Amniotic stem cell (primary cell): ENCODE data around the gene KRT16.
"Not testable (repeated sequence)": the region's sequence is repeated elsewhere in the genome, so short reads cannot be mapped to it uniquely, and the experiment has no call there.

Experiments used
- DNase-seq: peaks from one replicate; lab custom pipeline; 2025; lab: John Stamatoyannopoulos, UW

KRT16 gene

DNA sequence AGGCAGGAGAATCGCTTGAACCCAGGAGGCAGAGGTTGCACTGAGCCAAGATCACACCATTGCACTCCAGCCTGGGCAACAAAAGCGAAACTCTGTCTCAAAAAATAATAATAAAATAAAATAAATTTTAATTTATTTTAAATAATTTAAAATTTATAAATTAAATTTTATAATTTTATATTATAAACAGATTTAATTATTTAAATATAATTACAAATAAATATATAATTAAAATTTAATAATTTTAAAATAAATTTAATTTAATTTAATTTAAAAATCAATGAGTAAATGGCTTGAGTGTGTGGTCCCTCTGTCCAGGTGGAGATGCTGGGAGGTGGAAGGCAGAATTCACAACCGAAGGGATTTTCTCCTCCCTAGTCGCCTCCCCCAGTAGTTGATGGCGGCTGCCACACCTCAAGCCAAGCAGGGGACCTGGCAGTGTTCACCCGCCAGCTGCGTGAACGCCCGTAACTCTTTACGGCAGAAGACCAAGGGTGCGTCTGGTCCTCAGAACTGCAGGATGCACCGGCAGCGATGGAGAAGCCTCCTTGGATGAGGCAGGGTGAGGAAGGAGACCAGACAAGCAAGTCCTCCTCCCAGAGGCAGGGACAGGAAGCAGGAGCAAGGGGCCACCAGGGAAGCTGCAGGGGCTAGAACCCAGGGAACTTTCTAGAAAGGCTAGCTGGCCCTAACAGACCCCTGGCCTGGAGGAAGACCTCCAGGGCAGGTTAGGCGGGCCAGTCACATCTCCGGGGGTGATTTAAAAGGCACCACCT is 34.7 kb upstream of the KRT16 start:
- no peak for DNase-seq

DNA sequence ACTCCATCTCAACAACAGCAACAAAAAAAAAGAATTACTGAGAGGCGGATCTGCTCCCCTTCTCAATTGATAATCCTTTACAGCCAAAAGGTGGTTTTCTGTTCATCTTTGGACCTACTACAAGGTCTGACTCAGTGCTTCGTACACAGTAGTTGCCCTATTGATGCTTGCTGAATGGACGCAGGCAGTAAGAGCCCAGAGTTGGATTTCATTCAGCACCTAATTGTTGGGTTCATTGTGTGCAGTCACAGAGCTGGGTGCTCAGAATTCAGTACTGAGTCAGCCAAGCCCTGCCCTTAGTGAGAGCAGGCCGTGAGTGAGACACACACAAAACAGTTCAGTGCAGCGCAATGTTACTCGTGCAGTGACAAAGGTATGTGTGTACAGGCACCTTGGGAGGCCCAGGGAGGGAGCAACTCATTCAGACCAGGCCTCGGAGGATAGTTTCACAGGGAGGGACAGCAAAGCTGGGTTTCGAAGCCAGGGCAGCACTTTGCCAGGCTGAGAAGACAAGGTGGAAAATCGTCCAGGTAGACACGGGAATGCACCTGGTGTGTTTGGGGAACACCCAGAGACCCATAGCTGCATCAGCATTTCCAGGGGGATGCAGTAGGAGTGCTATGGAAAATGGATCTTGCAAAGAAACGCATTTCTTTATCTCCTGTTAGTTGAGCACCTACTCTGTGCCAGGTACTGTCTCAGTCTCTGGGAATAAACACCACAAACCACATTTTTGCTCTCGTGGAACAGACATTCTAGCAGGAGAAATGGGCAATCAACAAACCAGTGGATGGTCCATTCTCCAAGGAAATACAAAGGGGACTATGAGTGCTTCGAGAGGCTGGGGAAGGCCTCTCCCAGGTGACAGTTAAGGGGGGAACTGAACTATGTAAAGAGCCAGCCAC is 29.9 kb upstream of the KRT16 start:
- no peak for DNase-seq

DNA sequence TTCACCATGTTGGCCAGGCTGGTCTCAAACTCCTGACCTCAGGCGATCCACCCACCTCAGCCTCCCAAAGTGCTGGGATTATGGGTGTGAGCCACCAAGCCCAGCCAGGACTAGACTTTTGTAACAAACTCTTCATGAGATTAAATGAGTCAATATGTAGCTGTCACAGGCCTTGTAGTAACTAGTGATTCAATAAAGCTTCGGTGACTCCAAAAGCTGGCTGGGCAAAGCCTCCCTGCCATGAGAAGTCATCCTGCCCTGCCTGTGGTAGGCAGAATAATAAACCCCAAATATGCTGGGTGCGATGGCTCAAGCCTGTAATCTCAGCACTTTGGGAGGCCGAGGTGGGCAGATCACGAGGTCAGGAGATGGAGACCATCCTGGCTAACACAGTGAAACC is 28.0 kb upstream of the KRT16 start:
- DNase-seq = not testable (repeated sequence)

DNA sequence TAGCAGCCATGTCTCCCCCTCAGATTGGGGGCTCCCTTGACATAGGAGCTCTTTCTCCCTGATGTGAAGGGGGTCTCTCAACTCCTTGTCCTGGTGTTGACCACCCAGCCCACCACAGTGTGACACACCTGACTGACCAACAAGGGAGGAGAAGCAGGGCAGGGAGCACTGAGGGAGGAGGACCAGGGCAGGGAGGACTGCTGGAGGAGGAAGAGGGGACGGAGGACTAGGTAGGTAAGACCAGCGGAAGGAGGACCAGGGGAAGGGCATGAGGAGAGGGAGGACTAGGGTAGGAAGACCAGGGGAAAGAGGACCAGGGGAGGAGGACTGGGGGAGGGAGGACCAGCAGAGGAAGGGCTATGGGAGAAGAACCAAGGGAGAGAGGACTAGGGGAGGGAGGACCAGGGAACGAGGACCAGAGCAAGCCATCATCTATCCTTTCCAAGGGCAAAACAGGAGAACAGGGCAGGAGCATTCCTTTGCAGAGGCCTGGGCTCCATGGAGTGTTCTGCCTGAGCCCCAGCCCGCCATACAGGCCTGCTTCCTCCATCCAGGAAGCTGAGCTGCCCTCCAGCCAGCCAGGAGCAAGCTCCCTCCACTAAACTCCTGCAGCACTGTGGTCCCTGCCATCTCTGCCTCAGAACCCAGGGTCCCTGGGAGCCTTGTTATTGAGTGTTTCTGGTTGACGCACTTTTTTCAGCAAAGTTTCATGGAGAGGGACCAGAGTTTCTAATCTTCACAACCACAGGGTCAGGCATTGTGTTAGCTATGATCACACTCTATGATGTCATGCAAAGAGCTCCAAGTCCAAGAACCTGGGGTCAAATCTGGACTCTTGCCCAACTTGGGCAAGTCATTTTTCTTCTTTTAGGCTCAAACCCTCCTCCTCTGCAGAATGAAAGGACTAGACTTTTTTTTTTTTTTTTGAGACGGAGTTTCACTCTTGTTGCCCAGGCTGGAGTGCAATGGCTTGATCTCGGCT is 27.2 kb upstream of the KRT16 start:
- no peak for DNase-seq

DNA sequence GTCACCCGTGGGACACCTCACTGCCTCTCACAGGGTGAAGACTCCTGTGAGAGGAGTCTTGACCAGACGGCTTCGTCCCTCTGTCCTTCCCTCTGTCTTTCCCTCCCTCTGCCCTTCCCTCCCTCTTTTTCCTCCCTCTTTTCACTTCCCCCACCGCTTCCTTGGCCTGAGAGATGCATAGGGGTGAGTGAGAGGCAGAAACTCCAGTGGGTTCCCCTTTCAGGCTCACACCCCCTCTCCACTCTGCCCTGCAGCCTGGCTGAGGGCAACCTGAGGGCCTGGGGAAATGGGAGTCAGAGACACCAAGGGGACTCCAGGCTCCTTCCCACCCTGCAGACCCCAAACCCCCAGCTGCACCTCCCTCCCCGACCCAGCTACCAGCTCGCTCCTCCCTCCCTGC is 26.4 kb upstream of the KRT16 start:
- DNase-seq = no peak

DNA sequence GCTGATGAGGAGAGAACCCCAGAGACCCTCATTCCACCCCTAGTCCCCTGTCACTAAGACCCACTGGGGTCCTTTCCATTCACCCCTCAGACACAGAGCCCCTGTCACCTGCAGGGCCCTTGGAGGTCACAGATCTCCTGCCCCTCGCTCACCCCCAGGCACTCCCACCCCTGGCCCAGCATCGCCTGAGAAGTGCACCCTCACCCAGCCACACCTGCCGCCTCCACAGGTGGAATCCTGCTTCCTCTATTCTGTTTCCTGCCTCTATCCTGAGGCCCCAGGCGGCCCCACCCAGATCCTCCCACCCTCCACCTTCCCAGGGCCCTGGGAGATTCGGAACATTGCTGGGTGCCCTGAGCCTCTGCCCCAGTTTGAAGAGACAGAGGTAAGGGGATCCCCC is 25.6 kb upstream of the KRT16 start:
- DNase-seq = no peak

DNA sequence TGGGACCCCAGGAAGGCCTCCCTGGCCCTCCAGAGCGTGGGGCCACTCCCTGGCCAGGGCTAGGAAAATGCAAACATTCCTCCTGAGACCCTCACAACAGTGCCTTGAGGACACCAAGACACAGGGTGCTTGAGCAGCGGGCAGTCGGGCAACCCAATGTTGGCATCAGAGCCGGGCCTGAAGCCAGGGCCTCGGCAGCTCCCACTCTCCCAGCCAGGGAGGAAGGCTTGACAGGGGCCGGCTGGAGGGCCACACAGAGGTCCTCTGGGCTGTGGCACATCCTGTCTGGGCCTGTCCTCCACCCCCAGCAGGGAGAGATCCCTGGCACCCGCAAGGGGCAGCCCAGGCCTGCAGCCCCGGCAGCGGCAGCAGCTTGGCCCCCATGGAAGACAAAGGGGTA is 24.1 kb upstream of the KRT16 start:
- no peak for DNase-seq

DNA sequence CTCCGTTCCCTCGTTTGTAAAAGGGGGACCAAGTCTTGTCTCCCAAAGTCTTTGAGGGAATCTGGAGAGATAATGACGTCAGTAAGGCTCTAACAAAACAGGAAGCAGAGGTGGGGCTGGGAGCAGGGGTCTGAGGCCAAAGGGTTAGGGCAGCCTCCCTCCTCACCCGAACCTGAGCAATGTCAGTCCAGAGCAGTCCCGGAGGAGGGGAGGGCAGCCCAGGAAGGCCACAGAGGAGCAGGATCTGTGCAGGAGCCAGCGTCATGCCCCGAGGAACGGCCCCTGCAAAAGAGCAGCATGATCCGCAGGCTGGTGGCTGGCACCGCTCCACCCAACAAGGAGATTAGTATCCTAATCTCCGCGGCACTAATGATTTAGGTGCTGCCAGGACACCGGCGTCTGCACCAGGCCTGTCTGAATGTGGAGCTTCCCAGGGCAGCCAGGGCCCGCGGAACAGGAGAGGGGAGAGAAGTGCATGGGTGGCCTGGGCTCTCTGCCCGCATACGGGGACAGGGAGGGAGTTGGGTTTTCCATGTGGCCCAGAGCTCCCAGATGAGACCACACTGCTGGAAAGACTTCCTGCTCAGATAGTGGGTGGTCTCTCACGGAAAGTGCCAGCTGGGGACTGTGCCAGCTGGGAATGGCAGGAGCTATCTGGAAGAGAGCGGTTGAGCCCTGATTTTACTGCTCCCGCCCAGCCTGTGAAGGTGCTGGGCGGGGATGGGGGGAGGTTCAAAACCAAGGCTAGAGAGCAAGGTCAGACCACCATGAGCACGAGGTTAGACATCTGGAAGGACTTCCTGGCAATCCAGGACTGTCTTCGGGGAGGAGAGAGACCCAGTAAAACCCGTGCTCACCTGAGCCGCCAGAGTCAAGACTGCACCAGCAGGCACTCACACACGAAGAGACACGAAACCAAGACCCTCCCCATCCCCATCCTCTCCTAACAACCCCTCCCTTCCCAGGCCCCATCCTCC is 22.8 kb upstream of the KRT16 start:
- DNase-seq = no peak

DNA sequence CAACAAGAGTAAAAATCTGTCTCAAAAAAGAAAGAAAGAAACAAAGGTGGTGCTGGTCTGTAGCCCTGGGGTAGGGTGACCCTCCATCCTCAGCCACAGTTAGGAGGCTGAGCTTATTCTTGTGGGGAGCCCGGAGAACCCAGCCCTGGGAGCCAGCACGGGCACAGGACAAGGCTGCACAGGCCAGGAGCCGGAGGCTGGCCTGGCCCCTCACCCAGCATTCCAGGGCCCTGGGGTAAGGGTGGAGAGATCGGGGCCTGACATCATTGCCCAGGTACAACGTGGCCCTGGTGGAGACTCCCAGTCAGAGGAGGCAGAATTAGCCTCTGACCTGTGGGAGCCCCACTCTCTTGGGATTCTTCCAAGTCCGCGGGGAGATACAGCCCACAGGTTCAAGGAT is 22.1 kb upstream of the KRT16 start:
- DNase-seq = no peak

DNA sequence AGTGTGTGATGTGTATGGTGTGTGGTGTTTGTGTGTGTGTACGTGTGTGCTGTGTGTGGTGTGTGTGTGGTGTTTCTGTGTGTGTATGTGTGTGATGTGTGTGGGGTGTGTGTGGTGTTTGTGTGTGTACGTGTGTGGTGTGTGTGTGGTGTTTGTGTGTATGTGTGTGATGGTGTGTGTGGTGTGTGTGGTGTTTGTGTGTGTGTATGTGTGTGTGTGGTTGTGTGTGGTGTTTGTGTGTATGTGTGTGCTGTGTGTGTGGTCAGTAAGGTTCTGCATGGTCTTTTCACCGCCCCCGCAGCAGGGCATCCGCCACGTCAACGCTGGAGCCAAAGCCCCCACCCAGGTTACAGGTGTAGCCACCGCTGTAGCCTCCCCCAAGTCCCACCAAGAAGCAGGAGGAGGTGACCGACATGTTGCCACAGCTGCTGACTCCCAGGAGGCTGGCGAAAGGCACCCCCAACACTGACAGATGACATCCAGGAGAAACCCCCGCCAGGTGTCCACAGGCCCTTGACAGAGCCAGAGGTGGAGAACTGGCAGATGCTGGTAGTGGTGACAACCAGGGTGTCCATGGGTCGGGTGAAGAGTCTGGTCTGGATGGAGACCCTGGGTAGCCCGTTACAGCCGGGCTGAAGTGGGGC is 21.1 kb upstream of the KRT16 start:
- no peak for DNase-seq

DNA sequence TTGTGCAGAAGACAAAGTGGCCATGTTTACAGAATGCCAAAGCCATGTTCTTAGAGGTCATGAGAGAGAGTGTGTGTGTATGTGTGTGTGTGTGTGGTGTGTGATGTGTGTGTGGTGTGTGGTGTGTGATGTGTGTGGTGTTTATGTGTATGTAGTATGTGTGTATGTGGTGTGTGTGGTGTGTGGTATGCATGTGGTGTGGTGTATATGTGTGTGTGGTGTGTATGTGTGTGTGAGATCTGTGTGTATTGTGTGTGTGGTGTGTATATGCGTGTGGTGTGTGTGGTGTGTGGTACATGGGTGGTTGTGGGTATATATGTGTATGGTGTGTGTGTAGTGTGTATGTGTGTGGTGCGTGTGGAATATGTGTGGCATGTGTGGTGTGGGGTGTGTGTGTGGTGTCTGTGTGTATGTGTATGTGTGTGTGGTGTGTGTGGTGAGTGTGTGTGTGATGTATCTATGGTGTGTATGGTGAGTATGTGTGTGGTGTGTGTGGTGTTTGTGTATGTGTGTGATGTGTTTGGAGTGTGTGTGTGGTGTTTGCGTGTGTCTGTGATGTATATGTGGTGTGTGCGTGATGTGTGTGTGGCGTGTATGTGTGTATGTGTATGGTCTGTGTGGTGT is 20.0 kb upstream of the KRT16 start:
- DNase-seq = no peak

DNA sequence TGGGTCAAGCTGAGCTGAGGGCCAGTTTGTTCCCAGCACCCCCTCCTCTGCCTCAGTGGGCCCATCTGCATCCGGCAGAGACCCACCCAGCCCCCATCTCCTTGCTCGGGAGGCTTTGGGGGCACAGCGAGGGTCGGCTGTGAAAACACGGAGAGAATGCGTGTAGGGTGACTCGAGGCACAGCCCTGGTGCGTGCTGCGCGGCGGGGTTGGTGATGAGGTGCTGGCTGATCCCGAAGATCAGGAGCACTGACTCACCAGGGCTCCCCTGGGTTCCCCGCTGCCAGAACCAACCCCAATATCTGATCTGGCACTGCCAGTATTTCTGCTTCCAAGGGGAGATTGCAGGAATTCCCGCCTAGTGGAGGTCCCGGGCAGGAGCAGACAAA is 19.3 kb upstream of the KRT16 start:
- no peak for DNase-seq

DNA sequence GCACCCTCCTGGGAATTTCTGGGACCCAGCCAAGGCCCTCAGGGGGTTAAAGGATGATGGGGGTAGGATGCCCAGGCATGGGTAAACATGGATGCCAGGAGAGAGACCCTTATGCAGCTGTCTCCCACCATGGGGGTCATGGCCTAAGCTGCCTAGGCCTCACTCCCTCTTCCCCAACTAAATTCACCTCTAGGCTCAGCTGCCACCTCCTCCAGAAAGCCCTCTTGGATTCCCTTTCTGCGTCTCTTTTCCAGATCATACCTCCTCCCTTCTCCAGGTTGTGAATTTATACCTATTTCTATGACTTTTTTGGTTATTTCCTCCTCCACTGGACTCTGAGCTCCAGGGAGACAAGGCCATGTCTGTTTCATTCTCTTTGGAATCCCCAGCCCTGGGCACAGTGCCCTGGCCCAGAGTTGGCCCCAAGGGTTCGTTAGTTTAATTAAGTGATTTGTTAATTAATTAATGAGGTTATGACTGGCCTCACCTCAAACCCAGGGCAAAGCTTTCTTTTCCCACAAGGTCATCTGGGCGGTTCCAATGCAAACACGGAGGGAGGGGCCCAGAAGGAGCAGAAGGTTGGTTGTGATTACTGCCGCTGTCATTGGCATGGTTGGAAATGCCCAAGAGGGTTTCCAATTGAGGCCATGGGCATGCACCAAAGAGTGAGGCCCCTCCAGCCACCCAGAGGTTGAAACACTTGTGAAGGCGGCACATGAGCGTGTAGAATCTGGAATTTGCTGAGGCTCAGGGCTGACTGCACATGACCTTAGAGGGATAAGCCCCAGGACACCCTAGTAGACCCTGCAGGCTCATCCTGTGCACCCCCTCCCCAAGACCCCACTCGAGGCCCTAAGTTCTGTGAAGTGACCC is 18.7 kb upstream of the KRT16 start:
- DNase-seq = no peak

DNA sequence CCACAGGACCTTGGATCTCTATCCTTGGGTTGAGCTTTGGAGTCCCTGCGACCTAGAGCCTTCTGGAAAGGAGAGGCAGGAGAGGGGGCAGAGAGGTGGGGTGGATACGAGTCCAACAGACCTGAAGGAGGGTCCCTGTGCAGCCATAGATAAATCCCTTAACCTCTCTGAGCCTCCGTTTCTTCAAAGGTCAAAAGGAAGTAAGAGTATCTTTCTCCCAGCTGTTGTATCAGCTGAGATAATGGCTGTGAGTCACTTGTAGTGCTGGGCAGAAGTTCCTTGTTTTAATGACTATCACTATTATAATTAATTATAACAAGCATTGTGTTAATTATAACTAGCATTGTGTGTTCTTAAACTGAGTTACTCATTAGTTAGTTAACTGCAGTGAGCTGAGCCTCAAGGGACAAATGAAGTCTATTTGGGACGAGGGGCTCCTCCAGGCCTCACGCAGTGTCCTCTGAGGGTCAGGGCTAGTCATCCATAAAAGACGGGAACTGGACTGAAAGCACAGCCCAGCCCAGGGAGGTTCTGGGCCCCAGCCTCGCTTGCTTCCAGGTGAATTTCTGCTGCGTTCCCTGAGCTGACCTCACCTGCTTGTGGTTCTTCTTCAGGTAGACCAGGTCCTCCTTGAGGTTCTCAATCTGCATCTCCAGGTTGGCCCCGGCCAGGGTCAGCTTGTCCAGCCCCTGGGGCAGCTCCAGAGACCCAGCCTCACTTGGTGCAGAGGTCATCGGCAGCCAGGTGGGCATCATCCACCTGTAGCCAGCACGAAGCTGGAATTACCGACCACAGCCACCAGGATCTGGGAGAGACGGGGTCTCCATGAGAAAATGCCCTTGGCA is 17.5 kb upstream of the KRT16 start:
- DNase-seq = no peak

DNA sequence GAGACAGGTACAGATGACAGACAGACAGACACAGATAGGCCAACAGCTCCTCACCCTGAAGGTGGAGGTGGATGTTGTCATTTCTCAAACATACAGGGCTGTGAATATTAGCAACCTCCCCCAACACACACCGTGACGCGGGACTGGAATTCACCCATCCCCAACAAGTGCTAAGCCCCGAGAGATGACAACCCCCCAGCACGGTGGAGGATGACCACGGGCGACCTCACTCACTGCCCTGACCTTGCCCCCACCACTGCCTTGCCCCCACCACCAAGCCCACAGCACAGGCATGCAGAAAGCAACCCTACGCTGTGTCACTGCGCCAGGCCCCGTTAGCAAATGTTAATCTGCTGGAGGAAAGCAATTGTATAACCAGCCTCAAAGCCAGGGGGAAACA is 16.7 kb upstream of the KRT16 start:
- no peak for DNase-seq

DNA sequence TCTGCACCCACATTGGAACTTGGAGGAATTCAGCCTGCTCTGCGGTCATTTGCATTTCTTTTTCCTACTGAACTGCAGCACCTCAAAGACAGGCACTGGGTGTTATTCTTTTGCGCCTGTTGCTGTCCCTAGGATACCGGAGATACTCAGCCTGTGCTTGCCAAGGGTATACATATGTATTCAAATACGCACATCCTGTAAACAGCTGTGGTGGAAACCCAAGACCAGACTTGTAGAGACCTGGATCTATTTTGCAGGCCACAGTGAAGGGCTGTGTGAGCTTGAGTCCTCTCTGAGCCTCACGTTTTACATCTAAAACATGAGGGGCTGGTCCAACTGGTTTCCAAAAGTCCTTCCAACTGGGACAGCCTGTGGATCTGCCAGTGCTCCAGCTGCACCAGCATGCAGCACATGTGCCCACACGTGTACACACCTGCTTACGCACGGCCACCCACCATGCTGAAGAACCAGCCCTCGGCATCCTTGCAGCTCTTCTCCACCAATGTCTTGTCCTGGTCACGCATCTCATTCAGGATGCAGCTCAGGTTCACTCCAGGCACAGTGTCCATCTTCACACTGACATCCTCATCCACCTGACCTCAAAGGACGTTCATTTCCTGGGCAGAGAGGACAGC is 16.2 kb upstream of the KRT16 start:
- DNase-seq = not testable (repeated sequence)

DNA sequence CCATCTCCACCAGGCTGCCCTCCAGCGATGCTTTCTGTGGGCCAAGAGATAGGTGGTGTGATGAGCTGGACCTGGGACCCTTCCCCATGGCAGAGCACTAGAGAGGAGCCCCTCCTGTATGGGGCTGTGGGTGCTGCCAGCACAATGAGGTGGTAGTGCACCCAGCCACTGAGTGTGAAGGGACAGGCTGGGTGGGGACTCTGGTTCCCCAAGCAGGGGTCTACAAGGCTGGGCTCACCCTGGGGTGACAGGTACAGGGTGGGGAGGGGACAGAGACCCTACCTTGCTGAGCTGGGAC is 15.5 kb upstream of the KRT16 start:
- not testable (repeated sequence) for DNase-seq
